Neutrophil (primary cell): ENCODE measurements around the gene OR2A25.

Experiments
- H3K27ac ChIP-seq: fragments of 200-600 bp; sonication (generic); 2 replicates; pipeline ENCODE4 v1.5.1; 2016; ENCODE audit warnings: mild to moderate bottlenecking, moderate library complexity
- H3K27me3 ChIP-seq: fragments of 200-600 bp; sonication (generic); 2 replicates; pipeline ENCODE4 v1.6.0; 2016; ENCODE audit warnings: mild to moderate bottlenecking
- H3K36me3 ChIP-seq: fragments of 200-600 bp; sonication (generic); 2 replicates; pipeline ENCODE4 v1.5.1; 2017
- H3K4me1 ChIP-seq, 2 experiments: fragments of 200-600 bp in 1 of 2; sonication (generic) in 1 of 2; 1 replicate in 1 of 2; 2 replicates in 1 of 2; pipeline versions ENCODE4 v1.5.1 to v1.6.1; 2013 to 2016; ENCODE audit warnings: low read depth in 1 of 2, low read length in 1 of 2, mild to moderate bottlenecking in 1 of 2, moderate library complexity in 1 of 2; ENCODE audit not compliant: control insufficient read depth in 1 of 2, insufficient read depth in 1 of 2
- H3K4me3 ChIP-seq, 2 experiments: fragments of 200-600 bp in 1 of 2; sonication (generic) in 1 of 2; 1 replicate in 1 of 2; 2 replicates in 1 of 2; pipeline ENCODE4 v1.5.1; 2013 to 2016; ENCODE audit warnings: low read depth in 1 of 2, low read length in 1 of 2, mild to moderate bottlenecking in 1 of 2, moderate library complexity in 1 of 2
- H3K9me3 ChIP-seq: fragments of 200-600 bp; sonication (generic); 2 replicates; pipeline ENCODE4 v1.5.1; 2016
- TF ChIP-seq, protein P1 (sequence below): fragments of 200-600 bp; sonication (generic); IDR thresholded peaks from 2 replicates; pipeline ENCODE4 v1.5.1; 2016; ENCODE audit warnings: antibody characterized with exemption

OR2A25 gene

GRCh38 chr7:144069953-144070352, 342 bp downstream of the OR2A25 start:
- no peaks in the 10 kb centered on the region for H3K9me3 ChIP-seq
- H3K36me3 ChIP-seq = no peaks in the 10 kb centered on the region
- no peak overlapping the region for H3K4me3 ChIP-seq
- no peak overlapping the region for H3K27ac ChIP-seq
- no peaks in the 10 kb centered on the region for H3K4me1 ChIP-seq
- TF ChIP-seq, protein P1, sequence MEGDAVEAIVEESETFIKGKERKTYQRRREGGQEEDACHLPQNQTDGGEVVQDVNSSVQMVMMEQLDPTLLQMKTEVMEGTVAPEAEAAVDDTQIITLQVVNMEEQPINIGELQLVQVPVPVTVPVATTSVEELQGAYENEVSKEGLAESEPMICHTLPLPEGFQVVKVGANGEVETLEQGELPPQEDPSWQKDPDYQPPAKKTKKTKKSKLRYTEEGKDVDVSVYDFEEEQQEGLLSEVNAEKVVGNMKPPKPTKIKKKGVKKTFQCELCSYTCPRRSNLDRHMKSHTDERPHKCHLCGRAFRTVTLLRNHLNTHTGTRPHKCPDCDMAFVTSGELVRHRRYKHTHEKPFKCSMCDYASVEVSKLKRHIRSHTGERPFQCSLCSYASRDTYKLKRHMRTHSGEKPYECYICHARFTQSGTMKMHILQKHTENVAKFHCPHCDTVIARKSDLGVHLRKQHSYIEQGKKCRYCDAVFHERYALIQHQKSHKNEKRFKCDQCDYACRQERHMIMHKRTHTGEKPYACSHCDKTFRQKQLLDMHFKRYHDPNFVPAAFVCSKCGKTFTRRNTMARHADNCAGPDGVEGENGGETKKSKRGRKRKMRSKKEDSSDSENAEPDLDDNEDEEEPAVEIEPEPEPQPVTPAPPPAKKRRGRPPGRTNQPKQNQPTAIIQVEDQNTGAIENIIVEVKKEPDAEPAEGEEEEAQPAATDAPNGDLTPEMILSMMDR = no peak
- H3K27me3 ChIP-seq = no peaks in the 10 kb centered on the region

DNA sequence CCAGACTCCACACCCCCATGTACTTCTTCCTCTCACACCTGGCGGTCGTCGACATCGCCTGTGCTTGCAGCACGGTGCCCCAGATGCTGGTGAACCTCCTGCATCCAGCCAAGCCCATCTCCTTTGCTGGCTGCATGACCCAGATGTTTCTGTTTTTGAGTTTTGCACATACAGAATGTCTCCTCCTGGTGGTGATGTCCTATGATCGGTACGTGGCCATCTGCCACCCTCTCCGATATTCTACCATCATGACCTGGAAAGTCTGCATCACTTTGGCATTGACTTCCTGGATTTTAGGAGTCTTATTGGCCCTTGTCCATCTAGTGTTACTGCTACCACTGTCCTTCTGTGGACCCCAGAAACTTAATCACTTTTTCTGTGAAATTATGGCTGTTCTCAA, 4.8 kb downstream of the OR2A25 start:
- Histone ChIP-seq H3K36me3 (no peaks in the 10 kb centered on the region), H3K9me3 (no peaks in the 10 kb centered on the region), H3K27me3 (no peaks in the 10 kb centered on the region), H3K4me1 (no peaks in the 10 kb centered on the region), H3K4me3 (no peak overlapping the region), H3K27ac (no peak overlapping the region)
- TF ChIP-seq, protein P1 = no peak

- no peaks in the 10 kb centered on the region for H3K9me3 ChIP-seq
- no peaks in the 10 kb centered on the region for H3K4me1 ChIP-seq
- no peak within 1 kb of the TSS for H3K4me3 ChIP-seq
- H3K27ac ChIP-seq = no peak within 1 kb of the TSS
- no peaks in the 10 kb centered on the region for H3K36me3 ChIP-seq
- H3K27me3 ChIP-seq = no peaks in the 10 kb centered on the region
- TF ChIP-seq, protein P1 = no peak
Observed at GRCh38 chr7:144085978-144086377, 16.4 kb downstream of the OR2A25 start, which contains the start of gene OR2A12. Gene OR2A12, plus strand, starts transcription at chr7:144086278. Its CDS starts 8,830 bp downstream, at chr7:144095108.

DNA sequence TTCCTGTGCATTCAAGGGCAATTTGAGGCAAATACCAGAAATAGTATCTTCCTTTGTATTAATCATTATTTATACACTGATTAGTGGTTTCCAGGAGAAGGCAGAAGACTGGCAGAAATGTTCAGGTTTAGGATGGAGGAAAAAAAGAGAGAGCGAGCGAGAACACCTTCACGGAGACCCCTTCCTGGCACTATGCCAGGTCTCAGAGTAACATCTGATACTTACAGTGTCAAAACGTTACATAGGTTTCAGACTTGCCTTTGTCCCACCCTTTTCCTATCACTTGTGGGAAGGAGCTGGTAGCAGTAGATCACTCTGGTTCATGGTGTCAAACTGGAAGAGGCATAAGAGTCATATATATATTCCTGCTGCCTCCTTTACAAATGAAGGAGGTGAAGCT, 17.1 kb downstream of the OR2A25 start:
- H3K4me1 ChIP-seq = no peaks in the 10 kb centered on the region
- no peaks in the 10 kb centered on the region for H3K27me3 ChIP-seq
- no peak overlapping the region for H3K27ac ChIP-seq

GRCh38 chr7:144087230-144087629, 17.6 kb downstream of the OR2A25 start:
- no peaks in the 10 kb centered on the region for H3K36me3 ChIP-seq
- H3K4me1 ChIP-seq = no peaks in the 10 kb centered on the region
- no peak overlapping the region for H3K27ac ChIP-seq
- H3K9me3 ChIP-seq = no peaks in the 10 kb centered on the region
- TF ChIP-seq, protein P1 = no peak
- H3K4me3 ChIP-seq = no peak overlapping the region
- H3K27me3 ChIP-seq = no peaks in the 10 kb centered on the region

More for the DNA sequence above, 17.1 kb downstream of the OR2A25 start:
- no peaks in the 10 kb centered on the region for H3K9me3 ChIP-seq
- H3K36me3 ChIP-seq = no peaks in the 10 kb centered on the region
- TF ChIP-seq, protein P1 = no peak
- no peak overlapping the region for H3K4me3 ChIP-seq

DNA sequence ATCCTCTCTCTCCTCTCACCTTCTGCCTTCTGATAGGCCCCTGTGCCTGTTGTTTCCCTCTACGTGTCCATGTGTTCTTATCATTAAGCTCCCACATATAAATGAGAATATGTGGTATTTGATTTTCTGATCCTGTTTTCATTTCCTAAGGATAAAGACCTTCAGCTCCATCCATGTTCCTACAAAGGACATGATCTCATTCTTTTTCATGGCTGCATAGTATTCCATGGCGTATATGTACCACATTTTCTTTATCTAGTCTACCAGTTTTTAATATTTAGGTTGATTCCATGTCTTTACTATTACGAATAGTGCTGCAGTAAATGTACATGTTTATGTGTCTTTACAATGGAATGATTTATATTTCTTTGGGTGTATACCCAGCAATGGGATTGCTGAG, 21.1 kb downstream of the OR2A25 start:
- no peaks in the 10 kb centered on the region for H3K27me3 ChIP-seq
- no peaks in the 10 kb centered on the region for H3K9me3 ChIP-seq
- H3K4me1 ChIP-seq = no peaks in the 10 kb centered on the region
- no peaks in the 10 kb centered on the region for H3K36me3 ChIP-seq
- H3K27ac ChIP-seq = no peak overlapping the region
- TF ChIP-seq, protein P1 = no peak
- no peak overlapping the region for H3K4me3 ChIP-seq
